Activated CD8-positive, alpha-beta T cell treated with anti-CD3 and anti-CD28 coated beads, Interleukin-2, amount 10 ng/mL, durations not matched to agents 7 days and 5 days (primary cell): Measurements from ENCODE around the gene CDKL4. TPM values are rescaled to one million over a fixed set of nuclear protein-coding genes. Genes with fewer than 3 reads are reported as not detected.
"Not testable (repeated sequence)": the region's sequence is repeated elsewhere in the genome, so short reads cannot be mapped to it uniquely, and the experiment has no call there.

Experiments
- ATAC-seq: fragments of 150-1000 bp; cut with Tn5 transposase; one replicate; pipeline ENCODE4 v1.10.0; 2021; ENCODE audit warnings: moderate library complexity
- CTCF ChIA-PET: fragments of 350-600 bp; sonication (Branson Sonifier 250); formaldehyde crosslinking; loops from one replicate; lab custom pipeline; 2021; ENCODE audit warnings: antibody characterized with exemption; lab: Charles Lee
- POLR2A ChIA-PET: fragments of 350-600 bp; sonication (Branson Sonifier 250); formaldehyde crosslinking; loops from one replicate; lab custom pipeline; 2021; ENCODE audit warnings: antibody characterized with exemption; lab: Charles Lee
- DNase-seq: peaks from one replicate; pipeline ENCODE4 v3.0.0-alpha.2; 2020
- H3K27ac Mint-ChIP-seq: one replicate; pipeline ENCODE4 v1.8.0; 2021; ENCODE audit warnings: mild to moderate bottlenecking, mixed read lengths
- H3K27me3 Mint-ChIP-seq: one replicate; pipeline ENCODE4 v1.8.0; 2021; ENCODE audit warnings: low read depth, mixed read lengths
- H3K36me3 Mint-ChIP-seq: one replicate; pipeline ENCODE4 v1.8.0; 2021; ENCODE audit warnings: low read depth, mixed read lengths
- H3K4me1 Mint-ChIP-seq: one replicate; pipeline ENCODE4 v1.8.0; 2021; ENCODE audit warnings: low read depth, mixed read lengths
- H3K4me3 Mint-ChIP-seq: one replicate; pipeline ENCODE4 v1.8.0; 2021; ENCODE audit warnings: mild to moderate bottlenecking, mixed read lengths
- H3K9me3 Mint-ChIP-seq: one replicate; pipeline ENCODE4 v1.8.0; 2022; ENCODE audit warnings: mixed read lengths; ENCODE audit not compliant: insufficient read depth
- total RNA-seq, 2 experiments: library from RNA; stranded (reverse); gene quantifications; one replicate each; pipeline ENCODE4 v1.2.3, GENCODE V29; 2021

CDKL4 gene
- total RNA-seq, 2 experiments from 2014 or later = 1.1 TPM

GRCh38 chr2:39178756-39179155 lies 65.0 kb downstream of the CDKL4 start:
- peaks cover 4% of the 10 kb centered on the region for H3K4me1 Mint-ChIP-seq
- H3K4me3 Mint-ChIP-seq = no peak overlapping the region
- H3K36me3 Mint-ChIP-seq = peaks cover 14% of the 10 kb centered on the region
- ChIA-PET CTCF (no interaction called here), POLR2A (no interaction called here)
- no peak overlapping the region for H3K27ac Mint-ChIP-seq
- no peak for ATAC-seq
- no peaks in the 10 kb centered on the region for H3K9me3 Mint-ChIP-seq
- no peaks in the 10 kb centered on the region for H3K27me3 Mint-ChIP-seq
- DNase-seq = no peak

- CTCF ChIA-PET = no interaction called here
- ATAC-seq (no peak), DNase-seq (no peak)
- Mint-ChIP-seq H3K4me3 (no peak overlapping the region), H3K27ac (no peak overlapping the region), H3K36me3 (peaks cover 9% of the 10 kb centered on the region), H3K27me3 (no peaks in the 10 kb centered on the region), H3K4me1 (peaks cover 4% of the 10 kb centered on the region), H3K9me3 (no peaks in the 10 kb centered on the region)
- POLR2A ChIA-PET = interaction anchor here (0.9 kb wide), 1 partner anchor 15 kb away, joined by 3 read pairs; no protein-coding TSS in a partner anchor
Measured at GRCh38 chr2:39176997-39177396, 66.8 kb downstream of the CDKL4 start.

GRCh38 chr2:39175026-39175812 lies 68.6 kb downstream of the CDKL4 start:
- ATAC-seq (no peak), DNase-seq (no peak)
- Mint-ChIP-seq H3K27ac (no peak overlapping the region), H3K27me3 (no peaks in the 10 kb centered on the region), H3K4me3 (no peak overlapping the region), H3K36me3 (peaks cover 10% of the 10 kb centered on the region), H3K4me1 (peaks cover 15% of the 10 kb centered on the region), H3K9me3 (no peaks in the 10 kb centered on the region)
- POLR2A ChIA-PET = no interaction called here
- CTCF ChIA-PET = interaction anchor here (0.8 to 1.8 kb wide), 5 partner anchors 14 to 57 kb away, joined by 3 to 5 read pairs (median 3); no protein-coding TSS in a partner anchor

GRCh38 chr2:39174022-39174421 lies 69.7 kb downstream of the CDKL4 start:
- Mint-ChIP-seq H3K36me3 (peaks cover 10% of the 10 kb centered on the region), H3K4me3 (no peak overlapping the region), H3K4me1 (peaks cover 18% of the 10 kb centered on the region), H3K27ac (no peak overlapping the region), H3K27me3 (no peaks in the 10 kb centered on the region), H3K9me3 (no peaks in the 10 kb centered on the region)
- CTCF ChIA-PET = interaction anchor here (0.9 to 1.5 kb wide), 3 partner anchors 16 to 58 kb away, joined by 3 to 4 read pairs (median 3); no protein-coding TSS in a partner anchor
- DNase-seq (no peak), ATAC-seq (no peak)
- POLR2A ChIA-PET = interaction anchor here (0.6 kb wide), 1 partner anchor 50 kb away, joined by 4 read pairs; no protein-coding TSS in a partner anchor

GRCh38 chr2:39172047-39172706 lies 71.6 kb downstream of the CDKL4 start:
- H3K27me3 Mint-ChIP-seq, H3K27ac Mint-ChIP-seq, H3K9me3 Mint-ChIP-seq, H3K4me3 Mint-ChIP-seq, ATAC-seq, DNase-seq, H3K36me3 Mint-ChIP-seq: not testable (repeated sequence)
- H3K4me1 Mint-ChIP-seq = peaks cover 21% of the 10 kb centered on the region
- CTCF ChIA-PET = interaction anchor here (1.8 kb wide), 1 partner anchor 57 kb away, joined by 9 read pairs; no protein-coding TSS in a partner anchor
- POLR2A ChIA-PET = interaction anchor here (1.0 to 1.1 kb wide), 2 partner anchors 31 to 51 kb away, joined by 3 read pairs; partner anchors contain the start of gene SOS1

- H3K4me1 Mint-ChIP-seq = peaks cover 23% of the 10 kb centered on the region
- H3K27me3 Mint-ChIP-seq = no peaks in the 10 kb centered on the region
- peak overlapping the region; percentile 50 for H3K27ac Mint-ChIP-seq
- ChIA-PET POLR2A (interaction anchor here (1.0 kb wide), 1 partner anchor 31 kb away, joined by 3 read pairs; no protein-coding TSS in a partner anchor), CTCF (interaction anchor here (1.8 kb wide), 1 partner anchor 58 kb away, joined by 9 read pairs; no protein-coding TSS in a partner anchor)
- H3K36me3 Mint-ChIP-seq = peaks cover 6% of the 10 kb centered on the region
- ATAC-seq = no peak
- DNase-seq = no peak
- H3K9me3 Mint-ChIP-seq = no peaks in the 10 kb centered on the region
- H3K4me3 Mint-ChIP-seq = no peak overlapping the region
Measured at GRCh38 chr2:39171621-39172020, 72.1 kb downstream of the CDKL4 start.

- Mint-ChIP-seq H3K4me1 (peaks cover 14% of the 10 kb centered on the region), H3K27me3 (no peaks in the 10 kb centered on the region), H3K9me3 (no peaks in the 10 kb centered on the region), H3K27ac (no peak overlapping the region), H3K4me3 (no peak overlapping the region), H3K36me3 (no peaks in the 10 kb centered on the region)
- DNase-seq (no peak), ATAC-seq (no peak)
- ChIA-PET CTCF (interaction anchor here (0.6 kb wide), 1 partner anchor 31 kb away, joined by 3 read pairs; no protein-coding TSS in a partner anchor), POLR2A (interaction anchor here (0.7 kb wide), 1 partner anchor 9 kb away, joined by 3 read pairs; no protein-coding TSS in a partner anchor)
Measured at GRCh38 chr2:39164089-39164488, 79.7 kb downstream of the CDKL4 start.

GRCh38 chr2:39160982-39161381 lies 82.8 kb downstream of the CDKL4 start:
- H3K27ac Mint-ChIP-seq = no peak overlapping the region
- POLR2A ChIA-PET = interaction anchor here (1.0 kb wide), 1 partner anchor 17 kb away, joined by 3 read pairs; no protein-coding TSS in a partner anchor
- CTCF ChIA-PET = interaction anchor here (1.0 to 1.3 kb wide), 4 partner anchors 8 to 68 kb away, joined by 3 read pairs; no protein-coding TSS in a partner anchor
- H3K27me3 Mint-ChIP-seq = no peaks in the 10 kb centered on the region
- no peaks in the 10 kb centered on the region for H3K36me3 Mint-ChIP-seq
- no peak for ATAC-seq
- no peak overlapping the region for H3K4me3 Mint-ChIP-seq
- H3K4me1 Mint-ChIP-seq = peaks cover 10% of the 10 kb centered on the region
- no peaks in the 10 kb centered on the region for H3K9me3 Mint-ChIP-seq
- DNase-seq = no peak

- POLR2A ChIA-PET = no interaction called here
- CTCF ChIA-PET = no interaction called here
- Mint-ChIP-seq H3K9me3 (no peaks in the 10 kb centered on the region), H3K27ac (no peak overlapping the region), H3K4me3 (no peak overlapping the region), H3K4me1 (peaks cover 11% of the 10 kb centered on the region), H3K27me3 (no peaks in the 10 kb centered on the region), H3K36me3 (no peaks in the 10 kb centered on the region)
- DNase-seq (no peak), ATAC-seq (no peak)
Measured at GRCh38 chr2:39159283-39159682, 84.5 kb downstream of the CDKL4 start.

- H3K4me1 Mint-ChIP-seq = peaks cover 11% of the 10 kb centered on the region
- POLR2A ChIA-PET = no interaction called here
- no peak overlapping the region for H3K4me3 Mint-ChIP-seq
- H3K27ac Mint-ChIP-seq = no peak overlapping the region
- H3K9me3 Mint-ChIP-seq = no peaks in the 10 kb centered on the region
- H3K27me3 Mint-ChIP-seq = no peaks in the 10 kb centered on the region
- H3K36me3 Mint-ChIP-seq = no peaks in the 10 kb centered on the region
- ATAC-seq = no peak
- DNase-seq = no peak
- CTCF ChIA-PET = interaction anchor here (1.2 kb wide), 1 partner anchor 16 kb away, joined by 3 read pairs; no protein-coding TSS in a partner anchor
Measured at GRCh38 chr2:39158351-39158750, 85.4 kb downstream of the CDKL4 start.

GRCh38 chr2:39156846-39157245 lies 86.9 kb downstream of the CDKL4 start:
- no peaks in the 10 kb centered on the region for H3K36me3 Mint-ChIP-seq
- no peak overlapping the region for H3K27ac Mint-ChIP-seq
- ChIA-PET POLR2A (no interaction called here), CTCF (no interaction called here)
- no peaks in the 10 kb centered on the region for H3K9me3 Mint-ChIP-seq
- DNase-seq = no peak
- H3K27me3 Mint-ChIP-seq = no peaks in the 10 kb centered on the region
- peaks cover 11% of the 10 kb centered on the region for H3K4me1 Mint-ChIP-seq
- no peak overlapping the region for H3K4me3 Mint-ChIP-seq
- ATAC-seq = no peak
